ENCODE data around the gene FAM53B.

DNA sequence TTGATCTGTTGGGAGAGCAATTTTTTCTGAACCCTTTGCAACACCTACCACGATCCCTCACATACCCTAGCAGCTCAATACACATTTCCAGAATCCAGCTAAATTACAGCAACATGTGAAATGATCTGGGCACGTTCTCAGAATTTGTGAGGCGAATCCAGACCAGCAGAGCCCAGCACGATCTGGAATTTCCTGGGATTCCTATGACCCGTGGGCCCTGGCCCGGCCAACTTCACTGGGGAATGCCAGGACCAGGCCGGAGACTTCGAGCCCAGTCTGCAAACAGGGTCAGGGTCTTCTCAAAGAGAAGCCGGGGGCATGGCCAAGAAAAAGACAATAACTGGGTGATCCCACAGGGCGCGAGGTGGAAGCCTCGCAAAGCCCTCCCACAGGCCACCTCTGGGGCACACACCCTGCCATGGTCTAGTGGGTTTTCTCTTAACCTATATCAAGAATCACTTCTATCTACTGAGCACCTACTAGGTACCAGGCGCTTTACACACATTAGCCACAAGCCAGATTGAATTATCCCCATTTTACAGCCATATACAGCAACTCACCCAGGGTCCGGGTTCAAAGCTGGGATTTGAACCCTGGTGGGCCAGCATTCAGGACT, 33.8 kb downstream of the FAM53B start:
- no peak for TF ChIP-seq POLR2A (IDR thresholded peaks at IDR 0.05; ENCODE audit: low read length)
- TF ChIP-seq GATA1 (IDR thresholded peaks at IDR 0.05; ENCODE audit: low read depth, low read length): no peak

Measured in erythroblast (primary cell).